ENCODE data around the gene PRKCI.
"Not testable (repeated sequence)": the region's sequence is repeated elsewhere in the genome, so short reads cannot be mapped to it uniquely, and the experiment has no call there.

PRKCI gene

GRCh38 chr3:170221924-170222646 is at the start of gene PRKCI:
TSS of gene PRKCI (plus strand) at chr3:170222424. CDS start at chr3:170222670, 246 bp downstream.
- DNase-seq: peak; percentile 94

DNA sequence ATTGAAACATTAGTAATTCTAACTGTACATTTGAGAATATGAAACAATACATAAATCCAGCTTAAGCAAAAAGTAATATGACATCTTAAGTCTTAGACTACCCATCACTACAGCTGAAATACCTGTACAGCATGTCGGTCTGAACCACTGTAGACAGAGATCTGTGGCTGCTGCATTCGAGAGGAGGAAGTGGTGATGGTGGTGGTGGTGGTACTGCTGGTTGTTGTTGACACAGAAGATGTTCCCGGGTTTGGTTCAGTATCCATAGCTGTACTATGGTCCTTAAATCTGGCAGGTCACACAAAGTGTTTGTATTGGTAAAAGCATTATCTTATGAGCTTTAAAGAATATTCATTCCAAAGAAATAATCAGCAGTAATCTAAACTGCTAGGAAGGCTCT is 43.6 kb upstream of the PRKCI start:
- DNase-seq: peak; percentile 80

- DNase-seq: no peak
These were observed 42.8 kb upstream of the PRKCI start for GRCh38 chr3:170179432-170179831.

DNA sequence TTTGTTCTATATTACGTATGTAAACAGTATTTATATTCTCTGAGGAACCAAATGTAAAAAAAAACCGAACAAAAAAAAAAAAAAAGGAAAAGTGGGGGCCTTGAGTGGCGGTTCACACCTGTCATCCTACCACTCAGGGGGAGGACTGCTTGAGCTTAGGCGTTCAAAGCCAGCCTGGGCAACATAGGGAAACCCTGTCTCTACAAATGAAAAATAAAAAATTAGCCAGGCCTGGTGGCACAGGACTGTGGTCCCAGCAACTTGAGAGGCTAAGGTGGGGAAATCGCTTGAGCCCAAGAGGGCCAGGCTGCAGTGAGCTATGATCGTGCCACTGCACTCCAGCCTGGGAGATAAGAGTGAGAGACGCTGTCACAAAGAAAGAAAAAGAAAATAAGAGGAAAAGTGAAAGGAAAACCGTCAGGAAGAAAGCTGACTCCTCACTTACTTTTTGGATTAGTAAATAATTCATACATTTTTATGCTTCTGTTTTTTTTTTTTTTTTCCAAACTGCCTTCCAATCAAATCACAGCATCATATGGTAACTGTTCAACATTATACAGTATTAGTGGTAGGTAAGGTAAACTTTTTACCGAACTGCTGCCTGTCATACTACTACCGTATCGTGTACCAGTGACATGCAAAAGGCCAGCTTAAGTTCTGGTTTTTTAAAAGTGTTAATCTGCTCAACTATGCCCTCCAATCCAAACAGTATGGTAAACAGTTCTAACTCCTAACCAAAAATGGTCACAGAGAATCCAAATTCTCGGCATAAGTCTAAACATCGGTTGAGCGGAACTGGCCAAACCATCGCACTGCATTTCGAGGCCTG is 41.9 kb upstream of the PRKCI start:
- DNase-seq: peak; percentile 66

DNA sequence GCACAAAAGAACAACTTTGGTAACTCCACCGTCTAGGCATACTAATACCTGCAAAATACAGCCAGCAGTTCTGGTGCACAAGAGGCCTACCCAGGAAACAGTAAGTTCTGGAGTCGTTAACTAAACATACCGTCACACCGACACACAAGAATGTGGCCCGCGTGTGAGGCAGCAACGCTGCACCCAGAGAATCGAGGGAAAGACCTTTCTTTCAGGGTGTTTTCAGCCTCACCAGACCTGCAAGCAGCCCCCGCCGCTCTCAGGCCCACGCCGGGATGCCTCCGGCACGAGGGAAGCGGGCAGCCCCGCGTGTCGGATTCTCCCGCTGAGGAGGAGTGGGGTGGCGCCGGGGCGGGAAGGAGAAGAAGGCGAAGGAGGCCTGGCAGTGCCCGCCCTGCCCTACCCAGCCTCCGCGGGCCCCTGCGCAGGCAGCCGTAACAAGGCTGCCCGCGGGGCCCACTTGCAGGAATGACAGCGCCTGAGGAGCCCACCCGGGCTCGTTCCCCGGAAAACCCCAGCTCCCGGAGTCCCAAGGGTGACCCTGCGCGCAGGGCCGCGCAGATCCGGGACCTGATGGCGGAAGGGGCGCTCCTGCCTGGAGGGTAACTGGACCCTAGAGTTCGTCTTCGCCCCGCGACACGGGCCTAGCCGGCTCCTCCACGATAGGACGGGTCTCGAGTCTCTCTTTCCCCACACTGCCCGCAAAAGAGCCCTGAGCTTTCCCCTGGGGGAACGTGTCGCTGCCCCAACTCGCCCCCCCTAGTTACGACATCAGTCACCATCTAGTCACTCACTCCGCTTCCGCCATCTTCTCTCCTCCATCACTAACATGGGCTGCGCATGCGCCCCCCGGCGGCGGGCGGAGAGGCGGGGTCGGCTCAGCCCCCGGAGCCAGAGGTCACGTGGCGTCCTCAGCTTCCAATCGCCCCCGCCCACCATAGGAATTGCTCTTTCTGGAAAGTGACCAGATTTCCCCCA is 41.0 kb upstream of the PRKCI start, which contains the start of gene PHC3:
PHC3 (minus strand) TSS at position 826 of the 978 bp plus-strand sequence; CDS start at position 808, 18 bp downstream.
- peak; percentile 97 for DNase-seq

- DNase-seq: no peak
These were observed 32.6 kb upstream of the PRKCI start for GRCh38 chr3:170189398-170190256.

DNA sequence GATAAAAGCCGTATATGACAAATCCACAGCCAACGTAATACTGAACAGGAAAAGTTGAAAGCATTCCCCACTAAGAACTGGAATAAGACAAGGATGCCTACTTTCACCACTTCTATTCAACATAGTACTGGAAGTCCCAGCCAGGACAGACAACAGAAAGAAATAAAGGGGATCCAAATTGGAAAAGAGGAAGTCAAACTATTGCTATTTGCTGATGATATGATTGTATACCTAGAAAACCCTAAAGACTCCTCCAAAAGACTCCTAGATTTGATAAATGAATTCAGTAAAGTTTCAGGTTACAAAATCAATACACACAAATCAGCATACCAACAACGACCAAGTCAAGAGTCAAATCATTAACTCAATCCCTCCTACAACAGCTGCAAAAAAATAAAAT is 26.5 kb upstream of the PRKCI start:
- not testable (repeated sequence) for DNase-seq

GRCh38 chr3:170196833-170197232 is 25.4 kb upstream of the PRKCI start:
- no peak for DNase-seq

DNA sequence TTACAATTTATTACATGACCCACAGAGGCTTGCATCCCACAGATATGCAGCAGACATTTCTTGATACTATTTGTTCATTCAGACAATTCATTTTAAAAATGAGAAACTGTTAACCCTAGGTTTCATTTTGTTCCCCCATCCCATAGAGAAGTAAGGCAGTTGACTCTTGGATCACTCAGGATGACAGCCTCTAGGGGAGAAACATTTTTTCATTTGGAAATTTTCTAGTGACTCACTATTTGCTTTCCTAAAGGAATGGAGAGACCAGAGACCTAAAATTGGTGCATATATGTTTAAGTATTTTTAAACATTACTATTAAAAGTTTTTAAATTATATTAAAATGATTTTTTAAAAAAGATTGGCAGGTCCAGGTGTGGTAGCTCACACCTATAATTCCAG is 21.2 kb upstream of the PRKCI start:
- no peak for DNase-seq

- DNase-seq: no peak
These were observed 20.7 kb upstream of the PRKCI start for GRCh38 chr3:170201527-170201926.

DNA sequence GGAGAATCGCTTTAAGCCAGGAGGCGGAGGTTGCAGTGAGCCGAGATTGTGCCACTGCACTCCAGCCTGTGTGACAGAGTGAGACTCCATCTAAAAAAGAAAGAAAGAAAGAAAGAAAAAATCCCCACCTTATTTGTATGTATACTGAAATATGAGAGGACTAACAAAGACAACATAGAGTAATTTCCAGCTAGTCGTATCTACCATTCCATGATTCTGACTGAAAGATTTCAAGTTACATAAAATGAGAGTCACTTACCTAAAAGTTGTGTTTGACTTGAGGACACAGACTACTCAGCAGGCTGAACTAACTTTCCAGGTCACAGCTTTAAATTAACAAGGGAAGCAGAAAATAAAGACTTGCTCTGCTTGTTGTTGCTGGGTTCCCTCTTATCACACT is 18.8 kb upstream of the PRKCI start:
- no peak for DNase-seq

- DNase-seq: no peak
These were observed 18.2 kb upstream of the PRKCI start for GRCh38 chr3:170204023-170204472.

- no peak for DNase-seq
These were observed 17.7 kb upstream of the PRKCI start for GRCh38 chr3:170204509-170204908.

DNA sequence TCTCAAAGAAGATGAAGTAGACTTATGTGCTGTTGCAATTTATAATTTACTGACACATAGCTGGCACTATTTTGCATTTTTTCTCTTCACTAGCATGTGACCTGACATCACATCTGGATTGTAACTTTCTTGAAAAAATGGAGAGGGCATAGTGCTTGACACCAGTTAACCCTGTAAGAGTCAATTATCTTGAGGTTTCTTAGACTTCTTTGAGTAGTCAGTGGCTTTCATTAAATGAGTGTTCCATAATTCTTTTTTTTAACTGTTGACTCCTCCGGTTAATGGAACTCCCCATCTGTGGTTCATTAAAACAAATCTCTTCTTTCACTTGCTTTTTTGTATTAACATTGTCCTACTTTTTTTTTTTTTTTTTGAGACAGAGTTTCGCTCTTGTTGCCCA is 16.9 kb upstream of the PRKCI start:
- DNase-seq: no peak

- not testable (repeated sequence) for DNase-seq
These were observed 16.0 kb upstream of the PRKCI start for GRCh38 chr3:170206164-170206762.

GRCh38 chr3:170207717-170208116 is 14.5 kb upstream of the PRKCI start:
- no peak for DNase-seq

GRCh38 chr3:170211668-170212067 is 10.6 kb upstream of the PRKCI start:
- no peak for DNase-seq

DNA sequence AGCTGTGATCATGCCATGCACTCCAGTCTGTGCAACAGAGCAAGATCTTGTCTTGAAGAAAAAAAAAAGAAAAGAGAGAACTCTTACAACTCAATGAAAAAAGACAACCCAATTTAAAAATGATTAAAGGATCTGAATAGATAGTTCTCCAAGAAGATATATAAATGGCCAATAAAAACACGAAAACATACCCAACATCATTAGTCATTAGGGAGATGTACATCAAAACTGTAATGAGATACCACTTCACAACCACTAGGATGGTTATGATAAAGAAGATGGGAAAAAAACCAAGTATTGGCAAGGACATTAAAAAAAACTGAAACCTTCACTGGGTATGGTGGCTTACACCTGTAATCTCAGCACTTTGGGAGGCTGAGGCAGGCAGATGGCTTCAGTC is 2.4 kb upstream of the PRKCI start:
- DNase-seq: no peak

- no peak for DNase-seq
These were observed 1.4 kb upstream of the PRKCI start for GRCh38 chr3:170220871-170221270.

GRCh38 chr3:170222647-170223541 is 670 bp downstream of the PRKCI start:
- DNase-seq: peak; percentile 79

Data from activated effector memory CD4-positive, alpha-beta T cell treated with anti-CD3 and anti-CD28 coated beads, Interleukin-2, amount 50 U/mL, for 16 hours (primary cell).